Neural progenitor cell (in vitro differentiated cells): ENCODE data around the gene ALAD. TPM values are rescaled to one million over a fixed set of nuclear protein-coding genes. Genes with fewer than 3 reads are reported as not detected.

Source experiments
- DNase-seq: peaks from one replicate; pipeline ENCODE4 v3.0.0-alpha.2; 2016; ENCODE audit warnings: low spot score
- H2AFZ ChIP-seq: fragments of 200-600 bp; sonication (generic); replicated peaks from 2 replicates; pipeline ENCODE4 v1.6.1; 2016; ENCODE audit warnings: antibody characterized with exemption
- H3F3A ChIP-seq: fragments of 200-600 bp; sonication (generic); 2 replicates; pipeline ENCODE4 v1.6.1; 2016; ENCODE audit warnings: antibody characterized with exemption, low read depth
- H3K27ac ChIP-seq: fragments of 200-600 bp; sonication (generic); 2 replicates; pipeline ENCODE4 v1.5.1; 2016; ENCODE audit warnings: mild to moderate bottlenecking
- H3K27me3 ChIP-seq: fragments of 200-600 bp; sonication (generic); 2 replicates; pipeline ENCODE4 v1.6.1; 2016; ENCODE audit warnings: mild to moderate bottlenecking, moderate library complexity
- H3K36me3 ChIP-seq: fragments of 200-600 bp; sonication (generic); 2 replicates; pipeline ENCODE4 v1.5.1; 2016
- H3K4me1 ChIP-seq: fragments of 200-600 bp; sonication (generic); 2 replicates; pipeline ENCODE4 v1.6.1; 2016; ENCODE audit warnings: mixed run types
- H3K4me2 ChIP-seq: fragments of 200-600 bp; sonication (generic); 2 replicates; pipeline ENCODE4 v1.6.1; 2016
- H3K4me3 ChIP-seq: fragments of 200-600 bp; sonication (generic); 2 replicates; pipeline ENCODE4 v1.5.1; 2016
- H3K79me2 ChIP-seq: fragments of 200-600 bp; sonication (generic); 2 replicates; pipeline ENCODE4 v1.6.1; 2016; ENCODE audit warnings: low read depth
- H3K9ac ChIP-seq: fragments of 200-600 bp; sonication (generic); 2 replicates; pipeline ENCODE4 v1.6.1; 2016
- H3K9me3 ChIP-seq: fragments of 200-600 bp; sonication (generic); 2 replicates; pipeline ENCODE4 v1.5.1; 2016; ENCODE audit warnings: low read depth
- H4K20me1 ChIP-seq: fragments of 200-600 bp; sonication (generic); 2 replicates; pipeline ENCODE4 v1.6.1; 2016; ENCODE audit warnings: low read depth
- H3K27ac Mint-ChIP-seq: 3 replicates; pipeline ENCODE4 v1.8.0; 2021; ENCODE audit warnings: mixed read lengths
- H3K27me3 Mint-ChIP-seq: 2 replicates; pipeline ENCODE4 v1.8.0; 2022; ENCODE audit warnings: low read depth, mild to moderate bottlenecking, inconsistent platforms, moderate library complexity, mixed read lengths; ENCODE audit not compliant: insufficient read depth
- H3K36me3 Mint-ChIP-seq: 3 replicates; pipeline ENCODE4 v1.8.0; 2021; ENCODE audit warnings: mixed read lengths
- H3K4me1 Mint-ChIP-seq: 3 replicates; pipeline ENCODE4 v1.8.0; 2021; ENCODE audit warnings: mixed read lengths
- H3K4me3 Mint-ChIP-seq: 3 replicates; pipeline ENCODE4 v1.8.0; 2021; ENCODE audit warnings: mild to moderate bottlenecking, moderate library complexity, mixed read lengths
- H3K9me3 Mint-ChIP-seq: 3 replicates; pipeline ENCODE4 v1.8.0; 2020; ENCODE audit warnings: mixed read lengths
- EZH2 ChIP-seq: fragments of 200-600 bp; sonication (generic); IDR thresholded peaks from 2 replicates; pipeline ENCODE4 v1.6.1; 2017; ENCODE audit warnings: antibody characterized with exemption, mild to moderate bottlenecking, moderate library complexity
- EZH2phosphoT487 ChIP-seq: fragments of 200-600 bp; sonication (generic); IDR thresholded peaks from 2 replicates; pipeline ENCODE4 v1.6.1; 2017; ENCODE audit warnings: antibody characterized with exemption
- total RNA-seq: library from RNA; depleted of rRNA; stranded (reverse); fragments of >200 nt; gene quantifications from 2 replicates; pipeline ENCODE4 v1.2.3, GENCODE V29; 2015; ENCODE audit warnings: low replicate concordance
- TF ChIP-seq, protein P1 (sequence below): fragments of 200-600 bp; sonication (generic); IDR thresholded peaks from 2 replicates; pipeline ENCODE4 v1.5.1; 2017; ENCODE audit warnings: antibody characterized with exemption, mild to moderate bottlenecking

Gene ALAD
- total RNA-seq, 1 donor from 2014 or later: 17.4 TPM

DNA sequence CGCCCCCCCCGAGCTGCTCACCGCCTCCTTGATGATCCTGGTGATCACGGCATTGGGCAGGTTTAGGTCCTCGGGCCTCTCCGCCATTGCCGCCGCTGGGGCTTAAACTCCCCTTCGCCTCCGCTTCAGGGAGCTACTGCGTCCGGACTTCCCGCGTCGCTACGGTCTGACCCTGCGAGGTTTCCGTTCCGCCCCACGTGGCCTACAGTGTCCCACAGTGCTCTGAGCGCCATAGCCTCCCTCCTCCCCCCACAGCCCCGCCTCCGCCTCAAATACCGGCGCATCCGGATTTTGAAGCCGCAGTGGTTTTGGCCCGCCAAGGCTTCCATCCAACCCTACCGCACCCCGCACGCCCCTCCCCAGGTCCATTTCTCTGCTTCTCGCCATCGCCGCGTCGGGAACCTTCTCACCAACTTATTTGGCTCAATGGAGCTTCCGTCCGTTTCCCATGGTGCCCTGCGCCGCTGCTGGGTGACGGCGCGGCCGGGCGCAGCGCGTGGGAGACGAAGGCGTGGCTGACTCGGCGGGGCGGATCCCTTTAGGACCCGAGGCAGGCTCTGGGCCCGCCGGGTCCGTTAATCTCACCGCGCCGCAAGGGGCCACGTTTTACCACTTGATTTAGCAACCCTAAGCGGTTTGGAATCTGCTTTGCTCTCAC lies 9.3 kb upstream of the ALAD start, which contains the start of the genes C9orf43 and POLE3:
Gene C9orf43 (plus strand): TSS at position 541 of the 658 bp plus-strand sequence. CDS start 2,747 bp downstream, outside the sequence.
Gene POLE3 (minus strand): TSS at position 469 of the 658 bp plus-strand sequence. CDS start 382 bp downstream, at position 87.
- peak; percentile 97 for DNase-seq
- H3K4me1 Mint-ChIP-seq: peaks cover 16% of the 10 kb centered on the region
- peak within 1 kb of the TSS; percentile 80 for H3K4me2 ChIP-seq

DNA sequence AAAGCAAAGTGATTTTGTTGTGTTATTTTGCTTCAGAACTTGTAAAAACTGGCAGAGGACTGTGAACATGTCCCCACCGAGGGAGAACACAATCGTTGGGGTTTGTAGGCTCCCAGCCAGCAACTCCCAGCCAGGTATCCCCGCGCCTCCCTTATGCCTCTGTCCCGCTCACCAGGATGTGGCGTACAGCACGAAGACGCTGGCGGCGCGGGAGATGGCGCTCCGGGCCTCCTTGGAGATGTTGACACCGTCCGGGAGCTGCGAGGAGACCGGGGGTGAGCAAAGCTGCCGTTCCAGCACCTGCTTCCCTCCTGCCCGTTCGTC lies 8.8 kb upstream of the ALAD start:
- Histone ChIP-seq H3K27me3 (no peaks in the 10 kb centered on the region), H3K9ac (peak overlapping the region; percentile 92), H2AFZ (peak overlapping the region; percentile 81), H3K4me3 (peak overlapping the region; percentile 84), H4K20me1 (no peaks in the 10 kb centered on the region), H3K79me2 (peaks cover 20% of the 10 kb centered on the region), H3K9me3 (no peaks in the 10 kb centered on the region), H3K4me1 (peaks cover 11% of the 10 kb centered on the region), H3K36me3 (peaks cover 6% of the 10 kb centered on the region), H3K4me2 (peak overlapping the region; percentile 80), H3F3A (peaks cover 45% of the 10 kb centered on the region), H3K27ac (peak overlapping the region; percentile 92)
- H3K9me3 Mint-ChIP-seq: no peaks in the 10 kb centered on the region
- H3K27ac Mint-ChIP-seq: peak overlapping the region; percentile 96
- peak overlapping the region; percentile 99 for H3K4me3 Mint-ChIP-seq
- no peaks in the 10 kb centered on the region for H3K27me3 Mint-ChIP-seq
- H3K36me3 Mint-ChIP-seq: peaks cover 12% of the 10 kb centered on the region
- no peak for DNase-seq
- H3K4me1 Mint-ChIP-seq: peaks cover 16% of the 10 kb centered on the region
- TF ChIP-seq EZH2 (no peak), EZH2phosphoT487 (no peak)
- TF ChIP-seq, protein P1, sequence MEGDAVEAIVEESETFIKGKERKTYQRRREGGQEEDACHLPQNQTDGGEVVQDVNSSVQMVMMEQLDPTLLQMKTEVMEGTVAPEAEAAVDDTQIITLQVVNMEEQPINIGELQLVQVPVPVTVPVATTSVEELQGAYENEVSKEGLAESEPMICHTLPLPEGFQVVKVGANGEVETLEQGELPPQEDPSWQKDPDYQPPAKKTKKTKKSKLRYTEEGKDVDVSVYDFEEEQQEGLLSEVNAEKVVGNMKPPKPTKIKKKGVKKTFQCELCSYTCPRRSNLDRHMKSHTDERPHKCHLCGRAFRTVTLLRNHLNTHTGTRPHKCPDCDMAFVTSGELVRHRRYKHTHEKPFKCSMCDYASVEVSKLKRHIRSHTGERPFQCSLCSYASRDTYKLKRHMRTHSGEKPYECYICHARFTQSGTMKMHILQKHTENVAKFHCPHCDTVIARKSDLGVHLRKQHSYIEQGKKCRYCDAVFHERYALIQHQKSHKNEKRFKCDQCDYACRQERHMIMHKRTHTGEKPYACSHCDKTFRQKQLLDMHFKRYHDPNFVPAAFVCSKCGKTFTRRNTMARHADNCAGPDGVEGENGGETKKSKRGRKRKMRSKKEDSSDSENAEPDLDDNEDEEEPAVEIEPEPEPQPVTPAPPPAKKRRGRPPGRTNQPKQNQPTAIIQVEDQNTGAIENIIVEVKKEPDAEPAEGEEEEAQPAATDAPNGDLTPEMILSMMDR: no peak

More for the DNA sequence above, 9.3 kb upstream of the ALAD start, which contains the start of the genes C9orf43 and POLE3:
- Histone ChIP-seq H3K27ac (peak within 1 kb of the TSS; percentile 92), H3K36me3 (peaks cover 6% of the 10 kb centered on the region), H2AFZ (peak within 1 kb of the TSS; percentile 81), H3K79me2 (peaks cover 20% of the 10 kb centered on the region), H3K9ac (peak within 1 kb of the TSS; percentile 92), H3K27me3 (no peaks in the 10 kb centered on the region), H4K20me1 (no peaks in the 10 kb centered on the region), H3K4me1 (peaks cover 11% of the 10 kb centered on the region), H3F3A (peaks cover 45% of the 10 kb centered on the region), H3K9me3 (no peaks in the 10 kb centered on the region), H3K4me3 (peak within 1 kb of the TSS; percentile 84)
- Mint-ChIP-seq H3K27ac (peak within 1 kb of the TSS; percentile 96), H3K4me3 (peak within 1 kb of the TSS; percentile 99), H3K36me3 (peaks cover 12% of the 10 kb centered on the region), H3K27me3 (no peaks in the 10 kb centered on the region), H3K9me3 (no peaks in the 10 kb centered on the region)
- no peak for TF ChIP-seq EZH2phosphoT487
- TF ChIP-seq, protein P1: no peak
- TF ChIP-seq EZH2: no peak

DNA sequence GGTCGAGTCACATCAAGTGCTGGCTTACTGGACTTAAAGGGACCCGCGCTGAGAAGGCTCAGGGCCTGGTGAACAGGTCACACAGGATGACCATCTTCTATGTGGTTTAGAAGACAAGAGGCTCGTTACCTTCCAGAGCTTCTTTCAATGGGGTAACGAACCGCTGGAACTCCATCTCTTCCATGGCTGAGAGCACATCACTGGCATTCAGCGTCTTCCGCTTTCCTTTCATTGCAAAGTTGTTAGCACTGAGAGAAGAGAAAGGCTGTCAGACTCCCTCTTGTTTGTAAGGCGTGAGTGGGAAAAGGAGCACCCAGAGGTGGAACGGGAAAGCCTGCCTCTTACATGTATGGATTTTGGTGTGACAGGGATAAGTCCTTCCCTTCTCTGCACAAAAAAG lies 8.4 kb upstream of the ALAD start:
- peaks cover 45% of the 10 kb centered on the region for H3F3A ChIP-seq
- H3K27me3 ChIP-seq: no peaks in the 10 kb centered on the region
- no peaks in the 10 kb centered on the region for H3K9me3 Mint-ChIP-seq
- peak overlapping the region; percentile 92 for H3K9ac ChIP-seq
- H3K4me2 ChIP-seq: peak overlapping the region; percentile 80
- H3K36me3 Mint-ChIP-seq: peaks cover 12% of the 10 kb centered on the region
- TF ChIP-seq, protein P1: no peak
- TF ChIP-seq EZH2 (no peak), EZH2phosphoT487 (no peak)
- no peak overlapping the region for H2AFZ ChIP-seq
- peaks cover 11% of the 10 kb centered on the region for H3K4me1 ChIP-seq
- no peaks in the 10 kb centered on the region for H3K27me3 Mint-ChIP-seq
- H3K27ac Mint-ChIP-seq: peak overlapping the region; percentile 85
- H3K4me3 Mint-ChIP-seq: peak overlapping the region; percentile 99
- peaks cover 16% of the 10 kb centered on the region for H3K4me1 Mint-ChIP-seq
- no peaks in the 10 kb centered on the region for H4K20me1 ChIP-seq
- peaks cover 6% of the 10 kb centered on the region for H3K36me3 ChIP-seq
- peak overlapping the region; percentile 84 for H3K4me3 ChIP-seq
- H3K79me2 ChIP-seq: peaks cover 20% of the 10 kb centered on the region
- no peak overlapping the region for H3K27ac ChIP-seq
- H3K9me3 ChIP-seq: no peaks in the 10 kb centered on the region
- DNase-seq: peak; percentile 19
